WI38 (cell line): Measurements from ENCODE around the gene ATP6V1G2.
"Not testable (repeated sequence)": the region's sequence is repeated elsewhere in the genome, so short reads cannot be mapped to it uniquely, and the experiment has no call there.

ENCODE experiments used
- H3K4me3 ChIP-seq: 2 replicates; pipeline ENCODE4 v1.5.1; 2011; ENCODE audit warnings: low read depth, mild to moderate bottlenecking, control low read depth, low read length
- TF ChIP-seq, protein P1 (sequence below): IDR thresholded peaks from 2 replicates; pipeline ENCODE4 v1.5.1; 2012; ENCODE audit warnings: low read depth, mild to moderate bottlenecking, control low read depth, low read length

The ATP6V1G2 gene

DNA sequence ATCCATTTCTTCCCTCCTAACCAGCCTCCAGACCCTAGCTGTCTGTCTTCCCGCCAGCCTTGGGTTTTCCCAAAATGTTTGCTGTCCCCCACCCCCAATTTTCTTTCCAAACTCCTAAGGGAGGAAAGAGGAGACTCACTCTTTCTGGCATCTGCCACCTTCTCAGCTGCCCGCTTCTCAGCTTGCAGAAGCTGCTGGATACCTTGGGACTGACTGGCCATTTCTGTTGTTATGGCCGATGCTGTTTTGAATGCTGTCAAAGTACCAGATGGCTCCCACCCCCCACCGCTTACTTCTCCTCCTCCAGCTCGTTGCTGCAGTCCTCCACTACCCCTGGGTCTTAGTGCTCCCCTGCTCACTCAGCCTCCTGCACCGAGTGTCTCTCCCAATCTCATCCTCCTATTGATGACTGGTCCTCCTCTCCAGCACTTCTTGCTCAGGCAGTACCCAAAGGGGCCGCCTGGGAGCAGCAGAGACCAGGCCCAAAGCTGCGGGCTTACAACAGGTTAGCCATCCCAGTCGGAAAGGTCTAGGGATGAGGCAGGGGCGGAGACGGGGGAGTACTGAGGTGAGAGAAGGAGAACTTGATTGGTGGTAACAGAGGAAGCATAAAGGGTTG is at the start of gene ATP6V1G2:
Gene ATP6V1G2 (minus strand): TSS at position 270 of the 619 bp plus-strand sequence. CDS start 49 bp downstream, at position 221.
- peak within 1 kb of the TSS; percentile 59 for H3K4me3 ChIP-seq
- TF ChIP-seq, protein P1, sequence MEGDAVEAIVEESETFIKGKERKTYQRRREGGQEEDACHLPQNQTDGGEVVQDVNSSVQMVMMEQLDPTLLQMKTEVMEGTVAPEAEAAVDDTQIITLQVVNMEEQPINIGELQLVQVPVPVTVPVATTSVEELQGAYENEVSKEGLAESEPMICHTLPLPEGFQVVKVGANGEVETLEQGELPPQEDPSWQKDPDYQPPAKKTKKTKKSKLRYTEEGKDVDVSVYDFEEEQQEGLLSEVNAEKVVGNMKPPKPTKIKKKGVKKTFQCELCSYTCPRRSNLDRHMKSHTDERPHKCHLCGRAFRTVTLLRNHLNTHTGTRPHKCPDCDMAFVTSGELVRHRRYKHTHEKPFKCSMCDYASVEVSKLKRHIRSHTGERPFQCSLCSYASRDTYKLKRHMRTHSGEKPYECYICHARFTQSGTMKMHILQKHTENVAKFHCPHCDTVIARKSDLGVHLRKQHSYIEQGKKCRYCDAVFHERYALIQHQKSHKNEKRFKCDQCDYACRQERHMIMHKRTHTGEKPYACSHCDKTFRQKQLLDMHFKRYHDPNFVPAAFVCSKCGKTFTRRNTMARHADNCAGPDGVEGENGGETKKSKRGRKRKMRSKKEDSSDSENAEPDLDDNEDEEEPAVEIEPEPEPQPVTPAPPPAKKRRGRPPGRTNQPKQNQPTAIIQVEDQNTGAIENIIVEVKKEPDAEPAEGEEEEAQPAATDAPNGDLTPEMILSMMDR, result peak; percentile 99

DNA sequence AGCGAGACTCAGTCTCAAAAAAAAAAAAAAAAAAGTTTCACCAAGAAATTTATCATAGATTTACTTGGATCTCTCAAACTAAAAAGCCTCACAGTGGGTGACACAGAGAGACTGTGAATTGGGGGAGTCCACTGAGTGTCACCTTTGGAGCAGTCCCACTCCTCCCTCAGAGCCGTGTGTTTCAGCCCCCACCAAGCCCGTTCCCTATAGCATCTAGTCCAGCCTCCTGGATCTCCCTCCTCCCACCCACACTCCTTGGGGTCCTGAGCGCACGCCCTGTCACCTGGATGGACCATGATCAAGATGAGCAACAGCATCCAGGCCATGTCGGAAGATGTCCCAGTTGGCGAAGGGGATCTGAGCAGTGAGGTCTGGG is 46.0 kb upstream of the ATP6V1G2 start:
- no peak overlapping the region for H3K4me3 ChIP-seq
- TF ChIP-seq, protein P1, result no peak

DNA sequence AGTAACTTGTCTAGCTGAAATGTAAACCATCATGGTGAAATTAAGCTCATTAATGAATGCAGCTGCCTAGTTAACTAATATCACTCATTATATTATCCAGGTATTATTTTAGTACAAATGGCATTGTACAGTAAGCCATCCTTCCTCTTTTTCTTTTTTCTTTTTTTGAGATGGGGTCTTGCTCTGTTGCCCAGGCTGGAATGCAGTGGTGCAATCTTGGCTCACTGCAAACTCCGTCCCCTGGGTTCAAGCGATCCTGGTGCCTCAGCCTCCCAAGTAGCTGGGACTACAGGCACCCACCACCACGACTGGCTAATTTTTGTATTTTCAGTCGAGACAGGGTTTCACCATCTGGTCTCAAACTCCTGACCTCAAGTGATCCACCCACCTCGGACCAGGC is 44.3 kb upstream of the ATP6V1G2 start:
- H3K4me3 ChIP-seq, result not testable (repeated sequence)

- TF ChIP-seq, protein P1, result no peak
- H3K4me3 ChIP-seq, result no peak overlapping the region
These were observed 42.7 kb upstream of the ATP6V1G2 start for GRCh38 chr6:31588871-31589650.

DNA sequence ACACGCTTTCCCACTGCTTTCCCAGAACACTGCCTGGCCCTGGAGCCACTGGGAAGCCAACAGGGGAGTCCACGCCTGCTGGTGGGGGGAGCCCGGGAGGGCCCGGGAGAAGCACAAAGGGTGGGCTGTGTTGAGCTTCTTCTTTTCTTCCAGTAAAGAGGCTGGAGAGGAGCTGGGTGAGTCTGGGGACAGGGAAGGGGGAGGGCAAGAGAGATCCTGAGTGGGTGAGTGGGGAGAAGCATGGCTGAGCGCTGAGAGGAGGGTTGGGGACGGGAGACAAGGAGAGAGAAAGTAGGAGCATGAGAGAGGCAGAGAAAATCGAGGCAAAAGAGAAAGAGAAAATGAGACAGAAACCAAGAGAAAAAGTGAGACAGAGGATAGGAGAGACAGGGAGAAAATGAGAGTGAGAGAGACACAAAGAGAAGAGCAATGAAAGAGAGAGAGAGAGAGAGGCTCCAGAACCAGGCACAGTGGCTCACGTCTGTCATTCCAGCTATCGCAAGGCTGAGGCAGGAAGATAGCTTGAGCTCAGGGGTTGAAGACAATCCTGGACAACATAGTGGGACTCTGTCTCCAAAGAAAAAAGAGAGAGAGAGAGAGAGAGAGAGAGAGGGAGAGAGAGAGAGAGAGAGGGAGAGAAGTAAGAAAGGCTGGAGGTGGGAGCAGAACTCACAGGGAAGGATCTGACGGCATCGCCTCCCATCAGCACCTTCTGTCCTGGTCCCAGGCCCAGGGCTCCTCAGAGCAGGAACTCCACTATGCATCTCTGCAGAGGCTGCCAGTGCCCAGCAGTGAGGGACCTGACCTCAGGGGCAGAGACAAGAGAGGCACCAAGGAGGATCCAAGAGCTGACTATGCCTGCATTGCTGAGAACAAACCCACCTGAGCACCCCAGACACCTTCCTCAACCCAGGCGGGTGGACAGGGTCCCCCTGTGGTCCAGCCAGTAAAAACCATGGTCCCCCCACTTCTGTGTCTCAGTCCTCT is 41.7 kb upstream of the ATP6V1G2 start:
- no peak overlapping the region for H3K4me3 ChIP-seq

GRCh38 chr6:31586599-31587281 is 40.3 kb upstream of the ATP6V1G2 start:
- TF ChIP-seq, protein P1, result no peak
- H3K4me3 ChIP-seq, result no peak overlapping the region

More for the DNA sequence above, 41.7 kb upstream of the ATP6V1G2 start:
- TF ChIP-seq, protein P1, result no peak

DNA sequence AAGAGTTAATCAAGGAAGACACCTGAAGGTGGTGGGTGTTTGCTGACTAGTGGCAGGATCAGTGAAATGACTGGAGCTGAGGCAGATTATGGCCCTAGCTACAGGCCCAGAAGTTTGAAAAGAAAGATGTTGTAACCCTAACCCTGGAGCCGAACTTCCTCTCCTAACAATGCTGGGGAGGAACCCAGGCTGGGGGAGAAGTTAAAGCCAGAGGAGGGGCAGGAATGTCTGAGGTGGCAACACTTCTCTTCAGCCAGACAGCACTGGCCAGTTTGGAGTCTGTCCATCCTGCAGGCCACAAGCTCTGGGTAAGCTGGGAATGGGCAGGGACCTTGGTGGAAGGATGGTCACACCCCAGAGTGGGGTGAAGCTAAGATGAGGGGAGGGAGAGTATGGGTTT is 39.6 kb upstream of the ATP6V1G2 start, which contains the start of gene LST1:
Gene LST1 (plus strand): TSS at position 270 of the 400 bp plus-strand sequence. CDS start 1,023 bp downstream, outside the sequence.
- no peak within 1 kb of the TSS for H3K4me3 ChIP-seq
- TF ChIP-seq, protein P1, result no peak
